ENCODE results near the gene TMEM187.

Gene TMEM187

DNA sequence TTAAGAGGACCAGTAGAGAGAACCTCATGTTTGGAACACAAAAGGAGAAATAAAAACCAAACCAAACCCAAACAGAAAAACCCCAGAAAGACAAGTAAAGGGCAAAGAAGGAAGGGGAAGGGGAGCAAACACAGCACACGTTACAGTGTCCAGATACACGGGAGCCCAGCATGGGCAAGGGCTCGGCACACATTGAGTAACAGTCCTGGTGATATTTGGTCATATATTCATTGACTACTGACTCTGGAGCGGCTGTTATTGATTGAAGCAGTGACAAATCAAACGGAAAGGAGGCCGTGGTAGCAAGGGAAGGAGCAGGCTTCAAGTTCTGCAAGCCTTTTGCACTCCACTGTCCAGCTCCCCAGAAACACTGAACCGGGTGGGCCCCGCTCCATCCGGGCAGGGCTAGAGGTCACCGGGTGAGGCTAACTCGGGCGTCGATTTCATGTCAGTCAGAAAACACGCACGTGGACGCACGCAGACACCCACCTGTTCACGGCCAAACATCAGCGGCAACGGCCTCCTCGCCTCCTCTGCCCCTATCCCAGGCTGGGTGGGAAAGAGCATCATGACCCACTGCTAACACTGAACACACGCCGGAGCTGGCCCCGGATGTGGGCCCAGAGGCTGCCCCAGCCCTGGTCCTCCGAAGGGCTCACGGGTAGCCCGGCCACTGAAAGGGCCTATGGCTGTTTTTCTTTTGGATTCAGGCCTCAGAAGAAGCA, 50.9 kb downstream of the TMEM187 start:
- no peak for FAIRE-seq

- no peak for FAIRE-seq
Observed at GRCh38 chrX:154024271-154024670, 51.7 kb downstream of the TMEM187 start.

GRCh38 chrX:154025230-154025629, 52.7 kb downstream of the TMEM187 start:
- no peak for FAIRE-seq

GRCh38 chrX:154026136-154027021, 53.8 kb downstream of the TMEM187 start:
- no peak for FAIRE-seq

DNA sequence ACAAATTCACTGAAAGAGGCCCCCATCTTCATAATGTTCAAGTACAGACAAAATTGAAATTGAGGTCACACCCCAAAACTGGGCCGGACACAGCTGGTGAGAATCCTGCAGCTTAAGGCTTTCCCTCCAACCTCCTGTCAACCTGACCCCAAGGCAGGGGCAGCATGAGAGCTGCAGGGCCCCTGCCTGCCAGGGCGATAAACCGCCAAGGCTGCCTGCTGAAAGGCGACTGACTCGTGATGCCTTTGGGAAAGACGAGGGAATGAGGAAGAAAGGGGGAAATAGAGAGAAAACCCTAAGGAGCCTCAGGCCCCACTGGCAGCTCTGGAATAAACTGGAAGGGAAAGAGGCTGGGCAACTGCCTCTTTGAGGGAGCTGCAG, 54.5 kb downstream of the TMEM187 start:
- FAIRE-seq: no peak

- FAIRE-seq: no peak
Observed at GRCh38 chrX:154027986-154028385, 55.4 kb downstream of the TMEM187 start.

DNA sequence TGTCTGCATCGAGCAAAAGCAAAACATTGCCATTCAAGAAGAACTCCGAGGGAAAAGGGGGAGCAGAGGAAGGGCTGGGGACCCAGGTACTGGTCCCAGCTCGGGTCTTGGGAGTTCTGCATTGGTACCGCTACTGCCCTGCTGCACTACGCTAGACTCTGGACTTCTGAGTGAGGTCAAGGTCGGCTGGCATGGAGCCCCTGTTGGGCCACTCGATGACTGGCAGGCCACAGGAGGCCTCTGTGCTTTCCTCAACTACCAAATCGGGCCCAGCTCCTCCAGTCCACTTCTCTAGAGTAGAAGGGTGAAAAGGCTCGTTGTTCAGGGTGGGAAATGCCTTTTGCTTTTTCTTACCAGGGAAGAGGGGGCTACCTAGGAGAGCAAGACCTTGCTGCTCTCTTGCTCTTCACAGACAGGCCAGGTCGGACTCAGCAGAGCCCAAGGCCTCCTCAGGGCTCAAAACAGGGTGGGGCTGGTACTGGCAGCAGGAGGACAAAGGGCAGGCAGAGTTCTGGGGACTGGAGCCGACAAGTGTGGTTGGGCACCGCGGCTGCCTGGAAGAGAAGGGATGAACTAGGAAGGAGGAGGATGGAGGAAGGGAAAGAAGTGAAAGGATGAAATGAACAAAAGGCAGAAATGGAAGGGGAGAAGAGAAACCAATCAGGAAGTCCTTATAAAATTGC, 56.1 kb downstream of the TMEM187 start:
- no peak for FAIRE-seq

DNA sequence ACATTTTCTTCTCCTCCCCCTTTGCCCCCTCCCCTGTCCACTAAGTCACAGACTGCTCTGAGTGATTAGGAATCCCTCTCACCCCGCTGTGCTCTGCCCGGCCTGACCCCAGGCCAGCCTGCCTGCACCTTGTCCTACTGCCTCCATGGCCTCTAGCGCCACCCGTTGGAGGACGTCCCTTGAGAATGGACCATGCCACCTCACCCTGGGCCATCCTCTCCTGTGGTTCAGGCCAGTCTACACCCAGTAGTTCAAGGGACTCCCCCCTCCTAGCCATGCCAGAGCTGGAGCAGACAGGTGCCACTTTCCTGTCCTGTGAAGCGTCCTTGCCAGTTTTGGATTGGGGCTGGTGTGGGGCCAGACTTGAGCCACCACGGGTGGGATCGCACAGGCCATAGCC, 56.9 kb downstream of the TMEM187 start:
- no peak for FAIRE-seq

- no peak for FAIRE-seq
Observed at GRCh38 chrX:154030266-154030665, 57.7 kb downstream of the TMEM187 start.

- FAIRE-seq: no peak
Observed at GRCh38 chrX:154030715-154031305, 58.3 kb downstream of the TMEM187 start.

GRCh38 chrX:154032160-154032559, 59.6 kb downstream of the TMEM187 start:
- no peak for FAIRE-seq

- no peak for FAIRE-seq
Observed at GRCh38 chrX:154032653-154033052, 60.1 kb downstream of the TMEM187 start.
